ENCODE results near the gene OGFR.

The OGFR gene

GRCh38 chr20:62772990-62773844, 31.4 kb upstream of the OGFR start:
- peak; percentile 65 for DNase-seq (ENCODE audit: low read depth)
- no peak overlapping the region for H3K4me3 ChIP-seq (ENCODE audit: low read length)
- TF ChIP-seq CTCF (IDR thresholded peaks at IDR 0.05; ENCODE audit: insufficient read depth, low read depth, low read length, missing control alignments), result no peak

- no peak for TF ChIP-seq CTCF (IDR thresholded peaks at IDR 0.05; ENCODE audit: insufficient read depth, low read depth, low read length, missing control alignments)
- no peak overlapping the region for H3K4me3 ChIP-seq (ENCODE audit: low read length)
- DNase-seq (ENCODE audit: low read depth), result no peak
These were observed 30.6 kb upstream of the OGFR start for GRCh38 chr20:62773845-62774714.

GRCh38 chr20:62774762-62775161, 29.9 kb upstream of the OGFR start:
- TF ChIP-seq CTCF (IDR thresholded peaks at IDR 0.05; ENCODE audit: insufficient read depth, low read depth, low read length, missing control alignments), result no peak
- no peak overlapping the region for H3K4me3 ChIP-seq (ENCODE audit: low read length)
- DNase-seq (ENCODE audit: low read depth), result no peak

GRCh38 chr20:62775206-62775605, 29.4 kb upstream of the OGFR start:
- no peak overlapping the region for H3K4me3 ChIP-seq (ENCODE audit: low read length)
- DNase-seq (ENCODE audit: low read depth), result no peak
- no peak for TF ChIP-seq CTCF (IDR thresholded peaks at IDR 0.05; ENCODE audit: insufficient read depth, low read depth, low read length, missing control alignments)

GRCh38 chr20:62776035-62776691, 28.5 kb upstream of the OGFR start:
- TF ChIP-seq CTCF (IDR thresholded peaks at IDR 0.05; ENCODE audit: insufficient read depth, low read depth, low read length, missing control alignments), result no peak
- no peak for DNase-seq (ENCODE audit: low read depth)
- no peak overlapping the region for H3K4me3 ChIP-seq (ENCODE audit: low read length)

GRCh38 chr20:62776692-62777527, 27.7 kb upstream of the OGFR start:
- H3K4me3 ChIP-seq (ENCODE audit: low read length), result no peak overlapping the region
- no peak for TF ChIP-seq CTCF (IDR thresholded peaks at IDR 0.05; ENCODE audit: insufficient read depth, low read depth, low read length, missing control alignments)
- peak; percentile 46 for DNase-seq (ENCODE audit: low read depth)

Data from epithelial cell of esophagus (primary cell).